Esophagus squamous epithelium (tissue), 5 donors: ENCODE data around the gene LCMT1. TPM values are rescaled to one million over a fixed set of nuclear protein-coding genes. Genes with fewer than 3 reads are reported as not detected.

Experiments used
- DNase-seq: peaks from one replicate; lab custom pipeline; 2025; lab: John Stamatoyannopoulos, UW
- H3K27ac ChIP-seq, 4 donors: fragments of 200-600 bp; sonication (generic); one replicate each; pipeline ENCODE4 v1.5.1; 2016 to 2019; ENCODE audit warnings: mild to moderate bottlenecking in 1 of 4
- H3K27me3 ChIP-seq, 4 donors: fragments of 200-600 bp; sonication (generic); 1 replicate in 3 of 4; 2 replicates in 1 of 4; pipeline versions ENCODE4 v1.5.1 to v1.6.0; 2017 to 2021; ENCODE audit warnings: antibody characterized with exemption in 1 of 4
- H3K36me3 ChIP-seq, 3 donors: fragments of 200-600 bp; sonication (generic); one replicate each; pipeline ENCODE4 v1.5.1; 2016 to 2019
- H3K4me1 ChIP-seq, 3 donors: fragments of 200-600 bp; sonication (generic); one replicate each; pipeline ENCODE4 v1.5.1; 2017 to 2019
- H3K4me3 ChIP-seq, 4 donors: fragments of 200-600 bp; sonication (generic); 1 replicate in 3 of 4; 2 replicates in 1 of 4; pipeline ENCODE4 v1.5.1; 2016 to 2019; ENCODE audit warnings: mild to moderate bottlenecking in 2 of 4, moderate library complexity in 1 of 4
- H3K9me3 ChIP-seq, 3 donors: fragments of 200-600 bp; sonication (generic); one replicate each; pipeline ENCODE4 v1.5.1; 2016 to 2019
- CTCF ChIP-seq, 6 experiments: fragments of 450-650 bp in 4 of 6; fragments of 200-600 bp in 2 of 6; sonication (generic) in 2 of 6; IDR thresholded peaks; one replicate each; pipeline ENCODE4 v1.5.1; 2016 to 2019; ENCODE audit warnings: antibody characterized with exemption in 6 of 6, mild to moderate bottlenecking in 4 of 6, moderate library complexity in 4 of 6
- POLR2A ChIP-seq, 4 donors: fragments of 450-650 bp; IDR thresholded peaks; one replicate each; pipeline ENCODE4 v1.6.1; 2017; ENCODE audit warnings: antibody characterized with exemption in 4 of 4, mild to moderate bottlenecking in 4 of 4, moderate library complexity in 3 of 4
- WGBS, 2 donors: methylation state at CpG; one replicate each; pipeline ENCODE4 v1.1.5; 2018; 5-methylcytosine and 5-hydroxymethylcytosine counted together
- intact Hi-C: fragments of 100-400 bp; cut with DNase I; formaldehyde crosslinking; loops from one replicate; pipeline ENCODE4 v1.15.0; 2022
- total RNA-seq, 4 donors: library from RNA; depleted of rRNA; stranded (reverse); fragments of >200 nt; gene quantifications; one replicate each; pipeline ENCODE4 v1.1.0, GENCODE V29; 2016
- donor health status: DM: yes; HTN: yes; CAD: no.

LCMT1 gene
- total RNA-seq, 4 donors from 2014 or later, result 20.4 to 35.5 (median 22.6) TPM

GRCh38 chr16:25134166-25134700, 22.7 kb downstream of the LCMT1 start:
- intact Hi-C loops, result no loop called here
- WGBS, 2 donors, result 78 to 80% methylated on average over 4 of the region's 4 CpGs
- H3K36me3 ChIP-seq, result peaks cover 0 to 100% (median 22%) of the 10 kb centered on the region in 3 donors
- H3K27ac ChIP-seq, result no peak overlapping the region
- TF ChIP-seq CTCF (IDR thresholded peaks at IDR 0.05), result no peak
- TF ChIP-seq POLR2A (IDR thresholded peaks at IDR 0.05), result no peak
- DNase-seq, result no peak
- no peaks in the 10 kb centered on the region for H3K27me3 ChIP-seq
- no peaks in the 10 kb centered on the region for H3K4me1 ChIP-seq
- no peak overlapping the region for H3K4me3 ChIP-seq
- H3K9me3 ChIP-seq, result no peaks in the 10 kb centered on the region

GRCh38 chr16:25135254-25135878, 23.8 kb downstream of the LCMT1 start:
- H3K27ac ChIP-seq, result no peak overlapping the region
- intact Hi-C loops, result no loop called here
- 84 to 86% methylated on average over 3 to 4 of the region's 4 CpGs for WGBS, 2 donors

GRCh38 chr16:25138130-25138529, 26.6 kb downstream of the LCMT1 start:
- H3K4me3 ChIP-seq, result no peak overlapping the region
- H3K36me3 ChIP-seq, result peaks cover 4 to 100% (median 12%) of the 10 kb centered on the region in 3 donors
- WGBS, 2 donors, result 91% methylated on average over 6 of the region's 6 CpGs
- no peak overlapping the region for H3K27ac ChIP-seq
- intact Hi-C loops, result no loop called here
- no peak for DNase-seq
- no peaks in the 10 kb centered on the region for H3K9me3 ChIP-seq
- H3K4me1 ChIP-seq, result no peaks in the 10 kb centered on the region
- H3K27me3 ChIP-seq, result no peaks in the 10 kb centered on the region
- TF ChIP-seq POLR2A (IDR thresholded peaks at IDR 0.05) (no peak), CTCF (IDR thresholded peaks at IDR 0.05) (no peak)

More at GRCh38 chr16:25135254-25135878, 23.8 kb downstream of the LCMT1 start:
- H3K9me3 ChIP-seq, result no peaks in the 10 kb centered on the region
- TF ChIP-seq CTCF (IDR thresholded peaks at IDR 0.05) (peak in 1 of 6 experiments; percentile 30), POLR2A (IDR thresholded peaks at IDR 0.05) (no peak)
- no peak overlapping the region for H3K4me3 ChIP-seq
- H3K27me3 ChIP-seq, result no peaks in the 10 kb centered on the region
- no peak for DNase-seq
- H3K4me1 ChIP-seq, result no peaks in the 10 kb centered on the region
- peaks cover 0 to 100% (median 22%) of the 10 kb centered on the region in 3 donors for H3K36me3 ChIP-seq

GRCh38 chr16:25140459-25140858, 28.9 kb downstream of the LCMT1 start:
- no peaks in the 10 kb centered on the region for H3K4me1 ChIP-seq
- WGBS, 2 donors, result 83 to 93% methylated on average over 4 to 6 of the region's 6 CpGs

More at GRCh38 chr16:25140459-25140858, 28.9 kb downstream of the LCMT1 start:
- Histone ChIP-seq H3K36me3 (peaks cover 3 to 100% (median 4%) of the 10 kb centered on the region in 3 donors), H3K27me3 (no peaks in the 10 kb centered on the region), H3K4me3 (no peak overlapping the region), H3K27ac (peak overlapping the region in 2 of 4 donors; percentile 6 to 23), H3K9me3 (no peaks in the 10 kb centered on the region)
- no peak for TF ChIP-seq CTCF (IDR thresholded peaks at IDR 0.05)
- TF ChIP-seq POLR2A (IDR thresholded peaks at IDR 0.05), result no peak
- DNase-seq, result no peak
- intact Hi-C loops, result no loop called here
